ENCODE measurements around the gene SERPINB6. TPM values are rescaled to one million over a fixed set of nuclear protein-coding genes. Genes with fewer than 3 reads are reported as not detected.

The SERPINB6 gene
- total RNA-seq, 1 experiment from 2014 or later = 39.0 TPM

GRCh38 chr6:2956930-2957685 is 14.3 kb downstream of the SERPINB6 start:
- Histone ChIP-seq H4K5ac (ENCODE audit: insufficient read length, low read depth, low read length) (no peak overlapping the region), H4K20me1 (ENCODE audit: control insufficient read depth, insufficient read depth, insufficient read length) (no peaks in the 10 kb centered on the region), H3K79me1 (ENCODE audit: insufficient read depth, low read depth, low read length, poor library complexity, severe bottlenecking) (no peaks in the 10 kb centered on the region), H3K9me3 (ENCODE audit: control insufficient read depth, low read depth, low read length) (no peaks in the 10 kb centered on the region), H4K8ac (replicated peaks; ENCODE audit: insufficient read length, low read depth, low read length) (no peak overlapping the region), H2BK12ac (ENCODE audit: insufficient read length, low read depth, low read length) (no peak overlapping the region), H2BK120ac (ENCODE audit: low read depth, low read length, poor library complexity, severe bottlenecking) (no peak overlapping the region), H2BK15ac (ENCODE audit: low read depth, low read length) (no peak overlapping the region), H3K4me1 (ENCODE audit: insufficient read depth, low read length) (peaks cover 8% of the 10 kb centered on the region; the same call in 1 of the 2 replicates), H3K4ac (ENCODE audit: low read depth, low read length) (no peak overlapping the region), H3K56ac (ENCODE audit: insufficient read length, low read depth, low read length) (no peak overlapping the region), H3K9ac (ENCODE audit: extremely low read depth, insufficient read length, low read length) (no peak overlapping the region), H3T11ph (ENCODE audit: low read length) (no peak overlapping the region), H2BK5ac (ENCODE audit: insufficient read length, low read length) (no peak overlapping the region), H3K23ac (ENCODE audit: insufficient read length, low read depth, low read length) (no peak overlapping the region), H2AK5ac (ENCODE audit: insufficient read length, low read length) (no peak overlapping the region), H3K4me2 (ENCODE audit: insufficient read depth, insufficient read length, low read length) (no peak overlapping the region), H2BK20ac (ENCODE audit: low read depth, low read length, poor library complexity, severe bottlenecking) (no peak overlapping the region), H3K79me2 (ENCODE audit: insufficient read depth, low read length) (no peaks in the 10 kb centered on the region), H3K18ac (ENCODE audit: insufficient read length, low read depth, low read length) (no peak overlapping the region), H3K23me2 (ENCODE audit: insufficient read length, low read depth, low read length, poor library complexity, severe bottlenecking) (no peaks in the 10 kb centered on the region), H3K27ac (ENCODE audit: insufficient read length, low read depth, low read length) (no peak overlapping the region), H3K14ac (ENCODE audit: insufficient read depth, low read length) (no peak overlapping the region), H2AFZ (ENCODE audit: low read length) (no peak overlapping the region), H3K27me3 (ENCODE audit: insufficient read depth, low read length) (no peaks in the 10 kb centered on the region), H4K91ac (ENCODE audit: insufficient read length, low read depth, low read length) (no peak overlapping the region)
- WGBS (ENCODE audit: extremely low coverage, insufficient read length, low lambda C conversion rate) = no CpG with 5 or more reads among the region's 5 CpGs
- DNase-seq = no peak
- peaks cover 40 to 49% of the 10 kb centered on the region in 2 experiments for H3K4me1 Mint-ChIP-seq
- H3K4me3 Mint-ChIP-seq = no peak overlapping the region
- H3K9me3 Mint-ChIP-seq = no peaks in the 10 kb centered on the region
- TF ChIP-seq, protein P1, sequence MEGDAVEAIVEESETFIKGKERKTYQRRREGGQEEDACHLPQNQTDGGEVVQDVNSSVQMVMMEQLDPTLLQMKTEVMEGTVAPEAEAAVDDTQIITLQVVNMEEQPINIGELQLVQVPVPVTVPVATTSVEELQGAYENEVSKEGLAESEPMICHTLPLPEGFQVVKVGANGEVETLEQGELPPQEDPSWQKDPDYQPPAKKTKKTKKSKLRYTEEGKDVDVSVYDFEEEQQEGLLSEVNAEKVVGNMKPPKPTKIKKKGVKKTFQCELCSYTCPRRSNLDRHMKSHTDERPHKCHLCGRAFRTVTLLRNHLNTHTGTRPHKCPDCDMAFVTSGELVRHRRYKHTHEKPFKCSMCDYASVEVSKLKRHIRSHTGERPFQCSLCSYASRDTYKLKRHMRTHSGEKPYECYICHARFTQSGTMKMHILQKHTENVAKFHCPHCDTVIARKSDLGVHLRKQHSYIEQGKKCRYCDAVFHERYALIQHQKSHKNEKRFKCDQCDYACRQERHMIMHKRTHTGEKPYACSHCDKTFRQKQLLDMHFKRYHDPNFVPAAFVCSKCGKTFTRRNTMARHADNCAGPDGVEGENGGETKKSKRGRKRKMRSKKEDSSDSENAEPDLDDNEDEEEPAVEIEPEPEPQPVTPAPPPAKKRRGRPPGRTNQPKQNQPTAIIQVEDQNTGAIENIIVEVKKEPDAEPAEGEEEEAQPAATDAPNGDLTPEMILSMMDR (conservative IDR thresholded peaks at IDR 0.05) = no peak
- H3K36me3 Mint-ChIP-seq (ENCODE audit: insufficient read depth in 1 of 3, low read depth in 3 of 3) = peaks cover 0 to 3% (median 0%) of the 10 kb centered on the region in 3 experiments; a peak in 2 of 7 replicates
- no peaks in the 10 kb centered on the region for H3K27me3 Mint-ChIP-seq (ENCODE audit: low read depth)
- H3K27ac Mint-ChIP-seq = no peak overlapping the region; a peak in 1 of 7 replicates

All from H9 (cell line).